Measurements from ENCODE around the gene NFATC1. TPM values are rescaled to one million over a fixed set of nuclear protein-coding genes. Genes with fewer than 3 reads are reported as not detected.

NFATC1 gene
- total RNA-seq, 1 donor from 2014 or later = 18.5 TPM

DNA sequence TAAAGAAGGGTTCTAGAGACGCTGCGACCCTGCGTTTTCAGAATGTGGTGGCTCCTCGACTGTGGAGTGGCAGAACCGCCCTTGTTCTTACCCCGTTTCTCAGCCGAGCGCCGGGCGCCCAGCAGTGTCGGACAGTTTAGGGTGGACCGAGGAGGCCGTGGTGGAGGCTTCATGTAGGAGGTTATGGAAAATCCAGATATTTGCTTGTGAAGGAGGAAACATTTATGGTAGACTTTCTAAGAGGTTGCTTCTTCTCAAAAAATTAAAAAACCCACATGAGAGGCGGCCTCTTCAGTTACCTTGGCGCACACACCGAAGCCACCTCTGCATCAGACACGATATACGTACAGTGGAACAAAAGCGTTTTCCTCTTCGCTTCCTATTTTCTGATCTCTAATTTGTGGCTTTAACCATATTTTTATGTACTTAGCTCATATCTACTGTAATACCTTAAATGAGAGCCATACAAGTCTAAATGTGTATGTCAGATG lies 120.8 kb downstream of the NFATC1 start:
- no peak for ATAC-seq
- DNase-seq (ENCODE audit: missing footprints) = no peak
- intact Hi-C loops (cut with DNase I) = no loop called here

DNA sequence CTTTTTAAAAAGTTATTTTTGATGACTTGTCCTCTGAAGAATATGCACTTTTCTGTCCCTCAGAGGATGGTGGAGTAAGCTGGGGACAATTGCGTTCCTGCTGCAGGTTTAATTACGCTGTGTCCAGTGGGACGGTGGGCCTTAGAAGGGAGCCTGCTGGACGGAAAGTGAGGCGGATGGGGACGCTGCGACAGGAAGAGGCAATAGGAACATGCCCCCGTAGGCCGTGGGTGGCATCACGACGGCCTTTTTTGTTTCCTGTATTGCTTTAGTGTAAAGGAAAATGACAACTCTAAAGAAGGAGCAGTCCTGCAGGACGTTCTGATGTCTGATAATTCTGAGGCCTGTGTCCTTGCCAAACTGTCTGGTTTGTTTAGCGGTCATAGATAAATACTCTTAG lies 121.6 kb downstream of the NFATC1 start:
- ATAC-seq = no peak
- DNase-seq (ENCODE audit: missing footprints) = no peak

DNA sequence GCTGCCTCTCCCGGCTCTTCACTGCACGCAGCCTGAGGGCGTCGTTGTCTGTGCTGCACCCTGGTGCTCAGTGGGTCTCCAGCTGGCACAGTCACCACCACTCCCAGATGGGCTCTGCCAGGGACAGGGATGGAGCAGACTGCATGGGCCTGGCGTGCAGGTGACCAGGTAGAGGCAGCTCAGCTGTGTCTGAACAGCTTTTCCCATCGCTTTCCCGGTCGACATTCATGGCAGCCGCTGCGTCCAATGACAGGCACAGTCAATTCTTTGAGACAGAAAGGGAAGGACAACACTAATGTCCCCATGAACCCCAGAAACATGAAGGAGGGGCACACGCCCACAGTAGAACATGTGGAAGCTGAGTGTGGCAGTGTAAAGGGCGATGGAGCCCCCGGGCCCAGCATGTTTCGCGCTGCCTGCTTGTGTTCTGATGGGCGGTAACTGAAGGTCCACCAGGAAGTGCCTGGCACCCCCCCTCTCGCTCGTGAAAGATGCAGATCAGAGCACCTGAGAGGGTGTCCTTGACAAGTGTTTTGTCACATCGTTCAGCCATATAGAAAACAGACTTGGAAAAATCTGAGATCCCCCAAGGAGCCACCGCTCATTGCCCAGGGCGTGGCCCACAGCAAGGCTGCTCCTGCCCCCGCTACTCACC lies 122.4 kb downstream of the NFATC1 start:
- intact Hi-C loops (cut with DNase I) = no loop called here
- ATAC-seq (no peak), DNase-seq (ENCODE audit: missing footprints) (no peak)

More for the DNA sequence above, 121.6 kb downstream of the NFATC1 start:
- intact Hi-C loops (cut with DNase I) = no loop called here

DNA sequence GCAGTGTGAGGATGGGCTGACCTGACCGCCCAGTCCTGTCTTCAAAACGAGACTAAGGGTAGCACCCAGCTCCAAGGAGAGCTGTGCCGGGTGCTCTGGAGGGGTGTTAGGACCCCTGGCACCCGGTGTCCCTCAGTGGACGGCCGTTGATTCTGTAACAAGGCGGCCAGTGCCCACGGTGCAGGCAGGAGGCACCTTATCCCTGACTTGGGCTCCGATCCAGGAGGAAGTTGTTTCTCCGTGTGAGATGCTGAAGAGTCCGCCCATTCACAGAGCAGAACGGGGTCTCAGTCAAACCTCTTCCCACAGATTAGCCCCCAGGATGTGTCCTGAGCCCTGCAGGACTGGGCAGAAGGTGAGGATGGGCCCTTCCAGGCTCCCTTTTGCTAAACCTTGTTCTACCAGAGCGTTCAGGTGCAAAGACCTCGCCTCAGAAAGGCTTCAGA lies 123.0 kb downstream of the NFATC1 start:
- DNase-seq (ENCODE audit: missing footprints) (no peak), ATAC-seq (no peak)
- intact Hi-C loops (cut with DNase I) = no loop called here

DNA sequence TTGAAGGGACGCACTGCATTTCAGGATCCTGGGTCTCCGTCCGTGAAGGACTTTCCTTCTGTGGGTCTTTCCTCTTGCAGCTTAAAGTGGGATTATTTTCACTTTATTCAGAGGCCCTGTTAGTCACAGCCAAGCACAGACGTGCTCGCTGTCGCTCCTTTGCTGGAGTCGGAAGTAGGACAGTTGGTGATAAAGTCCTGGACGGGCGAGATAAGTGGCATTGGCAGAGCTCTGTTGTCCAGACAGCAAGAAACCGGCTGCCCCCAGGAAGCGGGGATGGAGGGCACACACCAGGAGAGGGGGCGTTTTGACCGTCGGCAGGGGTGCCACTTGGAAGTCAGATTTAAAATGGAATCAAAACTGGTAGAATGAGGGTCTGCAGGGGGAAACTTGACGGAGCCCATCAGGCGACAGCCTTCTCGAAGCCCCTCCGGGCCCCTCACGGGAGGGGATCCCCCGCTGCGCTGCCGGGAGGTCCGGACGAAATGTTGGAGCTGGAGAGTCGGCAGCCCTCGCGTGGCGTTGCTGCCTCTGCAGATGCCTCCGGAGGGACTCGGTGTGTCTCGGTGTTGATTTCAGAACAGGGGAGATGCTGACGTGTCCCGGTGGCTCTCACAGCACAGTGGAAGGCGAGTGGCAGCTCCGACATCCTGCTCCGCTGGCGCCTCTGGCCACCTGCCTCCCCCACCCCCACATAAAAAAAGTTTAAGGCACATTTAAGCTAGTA lies 124.2 kb downstream of the NFATC1 start:
- intact Hi-C loops (cut with DNase I) = no loop called here
- DNase-seq (ENCODE audit: missing footprints) (no peak), ATAC-seq (peak; percentile 40)

DNA sequence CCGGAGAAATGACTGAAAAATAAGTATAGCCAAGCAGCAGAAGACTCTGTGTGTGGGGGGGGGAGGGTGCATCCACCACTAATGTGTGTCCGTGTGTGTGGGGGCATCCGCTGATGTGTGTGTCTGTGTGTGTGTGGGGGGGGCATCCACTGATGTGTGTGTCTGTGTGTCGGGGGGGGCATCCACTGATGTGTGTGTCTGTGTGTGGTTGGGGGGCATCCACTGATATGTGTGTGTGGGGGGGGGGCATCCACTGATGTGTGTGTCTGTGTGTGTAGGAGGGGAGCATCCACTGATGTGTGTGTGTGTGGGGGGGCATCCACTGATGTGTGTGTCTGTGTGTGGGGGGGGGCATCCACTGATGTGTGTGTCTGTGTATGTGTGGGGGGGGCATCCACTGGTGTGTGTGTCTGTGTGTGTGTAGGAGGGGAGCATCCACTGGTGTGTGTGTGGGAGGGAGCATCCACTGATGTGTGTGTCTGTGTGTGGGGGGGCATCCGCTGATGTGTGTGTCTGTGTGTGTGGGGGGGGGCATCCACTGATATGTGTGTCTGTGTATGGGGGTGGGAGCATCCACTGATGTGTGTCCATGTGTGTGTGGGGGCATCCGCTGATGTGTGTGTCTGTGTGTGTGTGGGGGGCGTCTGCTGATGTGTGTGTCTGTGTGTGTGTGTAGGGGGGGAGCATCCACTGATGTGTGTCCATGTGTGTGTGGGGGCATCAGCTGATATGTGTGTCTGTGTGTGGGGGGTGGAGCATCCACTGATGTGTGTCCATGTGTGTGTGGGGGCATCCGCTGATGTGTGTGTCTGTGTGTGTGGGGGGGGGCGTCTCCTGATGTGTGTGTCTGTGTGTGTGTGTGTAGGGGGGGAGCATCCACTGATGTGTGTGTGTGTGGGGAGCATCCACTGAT lies 125.0 kb downstream of the NFATC1 start:
- ATAC-seq = no peak
- intact Hi-C loops (cut with DNase I) = no loop called here
- DNase-seq (ENCODE audit: missing footprints) = no peak

DNA sequence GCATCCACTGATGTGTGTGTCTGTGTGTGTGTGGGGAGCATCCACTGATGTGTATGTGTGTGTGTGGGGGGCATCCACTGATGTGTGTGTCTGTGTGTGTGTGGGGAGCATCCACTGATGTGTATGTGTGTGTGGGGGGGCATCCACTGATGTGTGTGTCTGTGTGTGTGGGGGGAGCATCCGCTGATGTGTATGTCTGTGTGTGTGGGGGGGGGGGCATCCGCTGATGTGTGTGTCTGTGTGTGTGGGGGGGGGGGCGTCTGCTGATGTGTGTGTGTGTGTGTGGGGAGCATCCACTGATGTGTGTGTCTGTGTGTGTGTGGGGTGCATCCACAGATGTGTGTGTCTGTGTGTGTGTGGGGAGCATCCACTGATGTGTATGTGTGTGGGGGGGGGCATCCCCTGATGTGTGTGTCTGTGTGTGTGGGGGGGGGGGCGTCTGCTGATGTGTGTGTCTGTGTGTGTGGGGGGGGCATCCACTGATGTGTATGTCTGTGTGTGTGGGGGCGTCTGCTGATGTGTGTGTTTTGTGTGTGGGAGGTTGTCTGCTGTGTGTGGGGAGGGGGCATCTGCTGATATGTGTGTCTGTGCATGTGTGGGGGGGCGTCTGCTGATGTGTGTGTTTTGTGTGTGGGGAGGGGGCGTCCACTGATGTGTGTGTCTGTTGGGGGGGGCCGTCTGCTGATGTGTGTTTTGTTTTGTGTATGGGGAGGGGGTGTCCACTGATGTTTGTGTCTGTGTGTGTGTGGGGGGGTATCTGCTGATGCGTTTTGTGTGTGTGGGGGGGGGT lies 125.9 kb downstream of the NFATC1 start:
- intact Hi-C loops (cut with DNase I) = no loop called here
- DNase-seq (ENCODE audit: missing footprints) = no peak
- no peak for ATAC-seq

DNA sequence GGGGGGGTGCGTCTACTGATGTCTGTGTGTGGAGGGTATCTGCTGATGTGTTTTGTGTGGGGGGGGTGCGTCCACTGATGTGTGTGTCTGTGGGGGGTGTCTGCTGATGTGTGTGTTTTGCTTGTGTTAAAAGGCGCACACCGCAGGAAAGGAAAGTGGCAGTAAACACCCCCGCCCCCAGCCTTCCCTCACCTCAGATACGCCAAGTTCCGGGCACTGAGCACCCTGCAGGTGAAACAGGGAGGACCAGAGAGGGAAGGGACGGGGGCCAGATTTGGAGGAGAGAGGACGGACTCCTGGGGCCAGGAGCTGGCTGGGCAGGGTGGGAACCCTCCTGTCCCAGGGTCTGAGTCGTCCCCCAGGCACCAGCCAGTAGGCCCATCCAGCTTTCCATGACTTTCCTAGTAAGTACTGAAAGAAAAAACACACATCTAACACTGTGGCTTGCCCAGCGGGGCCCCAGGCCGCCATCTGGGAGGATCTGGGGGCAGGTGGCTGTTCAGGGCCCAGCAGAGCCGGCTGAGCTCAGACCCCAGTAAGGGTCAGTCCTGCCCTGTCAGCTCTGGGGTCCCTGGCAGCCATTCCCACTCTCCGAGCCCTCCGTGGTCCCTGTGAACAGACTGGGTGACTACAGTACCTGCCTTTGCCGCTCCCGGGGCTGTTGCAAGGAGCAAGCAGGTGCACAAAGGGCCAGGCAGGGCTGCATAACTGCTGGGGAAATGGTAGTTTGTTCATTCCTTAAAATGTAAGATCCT lies 126.9 kb downstream of the NFATC1 start:
- intact Hi-C loops (cut with DNase I) = no loop called here
- no peak for ATAC-seq
- no peak for DNase-seq (ENCODE audit: missing footprints)

DNA sequence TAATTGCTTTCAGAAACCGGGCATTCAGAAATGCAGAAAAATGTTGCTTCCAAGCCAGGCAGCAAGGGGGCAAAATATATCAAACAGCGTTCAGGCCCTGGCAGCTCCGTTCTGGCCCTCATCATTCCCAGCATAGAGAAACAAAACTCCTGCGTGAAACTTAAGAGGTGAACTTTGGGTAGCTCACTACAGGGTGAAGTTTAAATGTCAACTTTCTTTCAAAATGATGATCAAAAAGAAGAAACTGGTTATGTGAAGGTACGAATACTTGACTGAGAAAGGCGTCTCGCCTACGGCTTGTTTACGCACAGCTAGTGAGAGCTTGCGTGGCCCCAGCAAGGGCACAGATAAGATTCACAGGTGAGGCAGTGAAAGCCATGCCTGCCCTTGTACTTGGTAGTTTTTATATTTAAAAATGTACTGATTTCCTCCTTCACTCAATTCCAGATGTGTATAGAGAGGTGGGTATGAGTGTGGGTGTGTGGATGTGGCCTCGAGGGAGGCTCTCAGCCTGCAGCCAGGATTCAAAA lies 127.5 kb downstream of the NFATC1 start:
- ATAC-seq = no peak
- intact Hi-C loops (cut with DNase I) = no loop called here
- DNase-seq (ENCODE audit: missing footprints) = no peak

DNA sequence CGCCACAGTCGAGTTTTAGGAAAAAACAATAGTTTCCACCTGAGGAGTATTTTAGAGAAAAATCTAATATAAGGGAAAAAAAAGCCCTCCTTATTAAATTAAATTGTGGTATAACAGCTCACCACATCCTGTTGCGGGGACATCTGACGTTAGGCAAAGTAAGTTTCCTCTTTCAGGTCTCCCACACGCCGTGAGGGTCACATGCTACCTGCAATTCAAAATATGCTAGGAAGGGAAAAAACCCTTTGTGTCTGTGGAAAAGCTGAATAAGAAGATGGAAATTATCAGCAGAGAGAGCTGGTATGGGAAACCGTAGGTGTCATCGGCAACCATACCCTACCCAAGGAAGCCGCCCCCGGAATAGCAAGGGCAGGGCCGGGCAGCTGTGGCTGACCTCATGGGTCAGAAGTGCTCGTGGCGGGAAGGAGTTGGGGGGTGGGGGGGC lies 128.0 kb downstream of the NFATC1 start:
- DNase-seq (ENCODE audit: missing footprints) (no peak), ATAC-seq (no peak)
- intact Hi-C loops (cut with DNase I) = no loop called here

DNA sequence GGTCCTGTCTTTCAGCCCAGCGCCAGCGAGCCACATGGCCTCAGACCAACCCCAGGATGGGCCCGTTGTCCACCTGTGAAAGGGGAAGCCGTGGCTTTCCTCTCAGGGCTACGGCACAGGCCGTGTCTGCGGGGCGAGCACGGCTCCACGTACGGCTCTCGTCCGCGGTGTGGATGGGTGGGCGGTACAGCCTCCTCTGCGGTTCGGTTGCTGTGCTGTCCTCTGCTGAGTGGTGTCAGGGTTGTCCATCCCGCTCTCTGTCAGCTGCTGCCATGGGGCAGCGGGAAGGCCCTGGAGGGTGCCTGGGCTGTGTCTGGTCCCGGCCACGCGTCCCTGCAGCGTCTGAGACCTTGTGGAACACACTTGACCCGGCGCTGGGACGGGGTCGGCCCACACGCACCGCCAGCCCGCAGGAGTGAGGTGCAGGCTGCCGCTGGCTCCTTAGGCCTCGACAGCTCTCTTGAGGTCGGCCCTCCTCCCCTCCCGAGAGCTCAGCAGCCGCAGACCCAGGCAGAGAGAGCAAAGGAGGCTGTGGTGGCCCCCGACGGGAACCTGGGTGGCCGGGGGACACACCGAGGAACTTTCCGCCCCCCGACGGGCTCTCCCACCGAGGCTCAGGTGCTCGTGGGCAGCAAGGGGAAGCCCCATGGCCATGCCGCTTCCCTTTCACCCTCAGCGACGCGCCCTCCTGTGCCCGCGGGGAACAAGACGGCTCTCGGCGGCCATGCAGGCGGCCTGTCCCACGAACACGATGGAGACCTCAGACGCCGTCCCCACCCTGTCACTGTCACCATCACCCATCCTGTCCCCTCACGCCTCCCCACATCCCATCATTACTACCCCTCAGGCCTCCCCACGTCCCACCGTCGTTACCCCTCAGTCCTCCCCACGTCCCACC lies 128.7 kb downstream of the NFATC1 start:
- no peak for ATAC-seq
- DNase-seq (ENCODE audit: missing footprints) = no peak
- intact Hi-C loops (cut with DNase I) = loop anchor here (5.0 kb wide), 2 partner anchors 67 to 127 kb away; partner anchors contain the start of gene NFATC1

DNA sequence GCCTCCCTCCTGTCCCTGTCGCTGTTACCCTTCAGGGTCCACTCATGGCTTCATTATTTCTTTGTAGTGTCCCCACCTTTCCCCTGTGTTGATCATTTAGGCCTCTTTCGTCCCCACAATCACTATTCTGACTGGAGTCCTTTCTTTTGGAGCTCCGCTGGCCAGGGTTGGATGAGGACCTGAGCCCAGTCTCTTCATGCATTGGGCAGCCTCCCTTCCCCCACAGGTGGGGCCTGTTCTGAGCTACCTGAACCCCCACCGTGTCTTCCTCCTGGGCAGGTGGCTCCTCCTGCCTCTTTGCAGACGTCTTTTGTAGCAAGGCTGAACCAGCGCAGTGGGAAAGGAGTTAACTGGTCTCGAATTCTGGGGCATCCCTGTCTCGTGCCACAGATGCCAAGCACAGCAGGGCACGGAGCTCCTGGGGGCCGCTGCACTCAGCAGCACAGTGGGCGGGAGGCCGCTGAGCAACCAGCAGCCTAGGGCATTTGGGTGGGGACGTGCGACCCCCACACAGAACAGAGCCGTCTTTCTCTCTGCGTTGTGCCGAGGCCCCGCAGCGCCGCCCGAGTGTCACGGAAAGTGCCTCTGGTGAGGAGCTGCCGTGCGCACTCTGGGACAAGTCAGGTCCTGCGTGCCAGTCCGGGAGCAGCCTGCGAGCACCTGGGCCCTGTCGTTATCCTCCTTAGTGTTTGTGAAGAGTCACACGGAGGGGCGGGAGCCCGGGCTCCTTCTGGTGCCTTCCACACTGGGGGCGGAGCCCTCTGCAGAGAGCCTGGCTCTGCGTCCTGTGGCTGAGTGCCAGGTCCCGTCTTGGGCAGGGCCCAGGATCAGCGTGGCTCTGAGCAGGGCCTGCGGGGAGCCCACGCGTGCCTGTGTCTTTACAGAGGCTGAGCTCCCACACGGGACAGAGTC lies 130.1 kb downstream of the NFATC1 start:
- ATAC-seq = peak; percentile 84
- intact Hi-C loops (cut with DNase I) = loop anchor here (5.0 kb wide), 2 partner anchors 69 to 129 kb away; partner anchors contain the start of gene NFATC1

DNA sequence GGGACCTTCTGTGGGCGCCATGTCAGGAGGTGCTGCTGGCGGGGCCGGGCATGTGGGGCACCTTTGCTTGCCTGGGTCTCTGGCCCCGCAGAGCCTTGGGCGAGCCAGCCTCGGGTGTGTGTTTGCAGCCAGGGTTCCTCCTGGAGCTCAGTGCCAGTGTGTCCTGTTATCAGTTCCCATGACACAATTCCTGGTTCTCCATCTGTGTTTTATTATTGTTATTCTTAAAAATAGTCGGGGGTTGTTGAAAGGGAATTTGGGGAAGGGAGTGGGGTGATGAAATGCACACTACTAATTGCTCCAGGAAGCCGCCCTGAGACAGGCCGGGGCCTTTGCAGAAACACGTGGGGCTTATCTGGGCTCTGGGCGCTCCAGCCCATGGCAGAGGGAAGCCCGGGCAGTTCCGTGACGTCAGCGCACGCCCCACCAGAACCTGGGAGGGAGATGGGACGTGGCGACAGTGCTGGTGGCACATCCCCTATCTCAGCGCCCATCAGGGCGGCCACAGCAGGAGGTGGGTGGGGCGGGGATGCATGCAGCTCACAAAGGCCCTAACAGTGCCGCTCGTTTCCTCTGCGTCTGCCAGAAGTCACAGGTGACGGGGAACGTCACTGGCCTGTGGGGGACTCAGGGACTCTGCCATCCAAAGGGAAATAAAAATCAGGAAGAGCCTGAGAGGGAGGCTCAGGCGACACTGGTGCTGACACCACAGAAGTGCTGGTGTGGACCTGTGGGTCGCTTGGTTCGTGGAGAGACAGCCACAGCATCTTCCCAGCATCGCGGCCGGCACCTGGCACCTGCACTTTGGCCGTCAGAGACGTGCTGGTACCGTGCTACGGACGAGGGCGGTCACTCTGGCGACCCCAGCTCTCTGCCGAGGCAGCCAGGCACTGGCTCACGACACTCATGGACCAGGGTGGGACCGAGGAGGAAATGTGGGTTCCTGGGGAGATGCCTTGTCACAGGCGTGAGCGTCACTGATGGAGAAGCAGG lies 131.0 kb downstream of the NFATC1 start:
- DNase-seq (ENCODE audit: missing footprints) = no peak
- intact Hi-C loops (cut with DNase I) = loop anchor here (5.0 kb wide), 2 partner anchors 69 to 129 kb away; partner anchors contain the start of gene NFATC1
- peak; percentile 43 for ATAC-seq

More for the DNA sequence above, 130.1 kb downstream of the NFATC1 start:
- DNase-seq (ENCODE audit: missing footprints) = peak; percentile 85

DNA sequence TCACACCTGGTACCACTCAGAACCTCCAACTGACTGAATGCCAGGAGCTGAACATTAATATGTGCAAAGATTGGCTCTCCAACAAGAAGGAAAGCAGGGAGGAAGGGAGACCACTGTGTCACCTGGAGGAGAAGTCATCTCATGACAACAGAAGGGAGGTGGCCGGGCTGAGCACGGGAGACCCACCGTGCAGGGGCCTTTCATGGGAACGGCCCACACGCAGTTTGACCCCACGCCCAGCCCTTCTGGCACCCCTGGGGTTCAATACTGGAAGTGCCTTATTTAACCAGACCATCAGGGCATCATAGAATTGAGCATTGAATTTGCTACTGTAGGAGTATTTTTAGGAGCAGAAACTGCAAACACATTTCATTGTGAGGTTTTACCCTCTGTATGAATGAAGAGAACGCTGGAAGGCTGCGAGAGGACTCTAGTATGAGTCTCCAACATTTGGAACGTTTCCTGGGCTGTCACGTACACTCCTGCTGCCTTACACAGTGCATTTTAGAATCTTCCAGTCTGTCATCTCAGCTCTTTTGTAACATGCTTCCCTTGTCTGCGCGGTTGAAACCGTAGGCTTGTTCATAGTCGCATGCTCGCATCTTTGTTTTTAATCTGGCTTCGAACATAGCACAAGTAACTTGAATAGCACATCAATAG lies 132.1 kb downstream of the NFATC1 start:
- intact Hi-C loops (cut with DNase I) = loop anchor here (1.0 to 5.0 kb wide), 4 partner anchors 21 to 148 kb away; partner anchors contain the start of gene NFATC1
- no peak for DNase-seq (ENCODE audit: missing footprints)
- no peak for ATAC-seq
